Neural progenitor cell (in vitro differentiated cells): Measurements from ENCODE around the gene ATP8B3.

Experiments used
- CTCF ChIP-seq: fragments of 200-600 bp; sonication (generic); IDR thresholded peaks from 2 replicates; pipeline ENCODE4 v1.5.1; 2017; ENCODE audit warnings: antibody characterized with exemption, mild to moderate bottlenecking
- EZH2 ChIP-seq: fragments of 200-600 bp; sonication (generic); IDR thresholded peaks from 2 replicates; pipeline ENCODE4 v1.6.1; 2017; ENCODE audit warnings: antibody characterized with exemption, mild to moderate bottlenecking, moderate library complexity
- EZH2phosphoT487 ChIP-seq: fragments of 200-600 bp; sonication (generic); IDR thresholded peaks from 2 replicates; pipeline ENCODE4 v1.6.1; 2017; ENCODE audit warnings: antibody characterized with exemption

GRCh38 chr19:1837222-1837565 is 25.1 kb upstream of the ATP8B3 start:
- TF ChIP-seq CTCF: no peak
- no peak for TF ChIP-seq EZH2
- no peak for TF ChIP-seq EZH2phosphoT487
